ENCODE measurements around the gene MYCBPAP.

The MYCBPAP gene

DNA sequence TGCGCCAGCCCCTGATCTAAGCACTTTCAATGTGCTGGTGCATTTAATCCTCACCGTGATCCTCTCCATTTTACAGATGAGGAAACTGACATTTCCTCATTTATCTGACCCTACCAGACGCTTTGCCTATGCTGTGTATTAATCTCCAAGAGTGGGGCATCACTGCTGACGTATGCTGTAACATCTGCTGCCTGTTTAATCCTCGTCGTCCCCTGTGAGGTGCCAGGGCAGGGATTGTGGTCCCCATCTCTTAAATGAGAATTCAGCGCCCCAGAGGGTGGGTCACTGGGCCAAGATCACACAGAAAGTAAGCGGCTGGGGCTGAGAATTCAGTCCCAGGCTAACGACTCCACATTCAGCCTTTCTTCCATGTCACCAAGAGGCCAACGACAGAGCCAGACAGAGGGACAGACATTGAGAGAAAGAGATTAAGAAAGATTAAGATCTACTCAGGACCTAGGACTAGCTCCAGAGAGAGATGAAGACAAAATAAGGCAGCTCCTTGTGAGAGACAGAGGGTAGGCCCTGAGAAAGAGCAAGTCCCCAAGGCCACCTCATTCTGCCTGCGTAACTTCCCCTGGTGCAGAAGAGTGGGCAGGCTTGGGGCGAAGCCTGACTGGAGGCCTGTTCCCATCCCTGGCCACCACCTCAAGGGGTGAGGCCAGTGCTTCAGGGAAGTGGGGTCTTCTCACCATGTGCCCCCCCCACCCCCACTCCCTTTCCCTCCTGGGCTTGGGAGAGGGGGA, 65.8 kb downstream of the MYCBPAP start:
- Histone ChIP-seq H3K4me3 (ENCODE audit: low read length) (no peak overlapping the region), H3K9ac (ENCODE audit: low read length) (no peak overlapping the region), H3K27ac (ENCODE audit: low read depth, low read length) (no peak overlapping the region), H3K36me3 (ENCODE audit: control insufficient read depth, insufficient read depth, low read length) (no peaks in the 10 kb centered on the region), H3K27me3 (ENCODE audit: control insufficient read depth, insufficient read depth, low read length) (no peaks in the 10 kb centered on the region), H3K4me1 (ENCODE audit: control insufficient read depth, insufficient read depth, low read length) (no peaks in the 10 kb centered on the region)

DNA sequence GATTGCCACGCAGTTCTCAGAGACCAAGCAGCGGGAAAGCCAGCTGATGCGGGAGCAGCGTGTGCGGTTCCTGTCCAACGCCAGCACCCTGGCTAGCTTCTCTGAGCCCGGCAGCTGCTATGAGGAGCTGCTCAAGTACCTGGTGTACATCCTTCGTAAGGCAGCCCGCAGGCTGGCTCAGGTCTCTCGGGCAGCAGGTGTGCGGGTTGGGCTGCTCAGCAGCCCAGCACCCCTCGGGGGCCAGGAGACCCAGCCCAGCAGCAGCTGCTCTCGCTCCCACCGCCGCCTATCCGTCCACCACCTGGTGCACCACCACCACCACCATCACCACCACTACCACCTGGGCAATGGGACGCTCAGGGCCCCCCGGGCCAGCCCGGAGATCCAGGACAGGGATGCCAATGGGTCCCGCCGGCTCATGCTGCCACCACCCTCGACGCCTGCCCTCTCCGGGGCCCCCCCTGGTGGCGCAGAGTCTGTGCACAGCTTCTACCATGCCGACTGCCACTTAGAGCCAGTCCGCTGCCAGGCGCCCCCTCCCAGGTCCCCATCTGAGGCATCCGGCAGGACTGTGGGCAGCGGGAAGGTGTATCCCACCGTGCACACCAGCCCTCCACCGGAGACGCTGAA, 67.5 kb downstream of the MYCBPAP start:
- Histone ChIP-seq H3K27ac (ENCODE audit: low read depth, low read length) (no peak overlapping the region), H3K27me3 (ENCODE audit: control insufficient read depth, insufficient read depth, low read length) (no peaks in the 10 kb centered on the region), H3K4me3 (ENCODE audit: low read length) (no peak overlapping the region), H3K9ac (ENCODE audit: low read length) (no peak overlapping the region), H3K4me1 (ENCODE audit: control insufficient read depth, insufficient read depth, low read length) (no peaks in the 10 kb centered on the region), H3K36me3 (ENCODE audit: control insufficient read depth, insufficient read depth, low read length) (no peaks in the 10 kb centered on the region)

DNA sequence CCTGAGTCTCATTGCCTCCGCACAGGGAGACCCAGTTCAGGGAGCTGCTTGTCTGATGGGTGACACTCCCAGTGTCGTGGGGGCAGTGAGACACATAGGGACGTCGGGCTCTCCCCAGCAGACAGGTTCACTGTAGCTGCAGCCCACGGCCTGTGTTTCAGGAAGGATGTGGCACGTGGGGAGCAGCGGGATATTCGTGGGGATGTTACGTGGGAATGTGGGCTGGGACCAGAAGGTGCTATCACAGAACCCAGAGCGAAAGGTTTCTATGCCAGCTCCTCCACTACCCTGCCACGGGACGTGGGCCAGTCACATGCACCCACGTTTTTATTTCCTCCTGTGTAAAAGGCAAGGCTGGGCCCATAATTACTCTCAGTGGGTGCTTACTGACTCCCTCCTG, 68.6 kb downstream of the MYCBPAP start:
- no peaks in the 10 kb centered on the region for H3K36me3 ChIP-seq (ENCODE audit: control insufficient read depth, insufficient read depth, low read length)
- no peak overlapping the region for H3K27ac ChIP-seq (ENCODE audit: low read depth, low read length)
- H3K4me1 ChIP-seq (ENCODE audit: control insufficient read depth, insufficient read depth, low read length) = no peaks in the 10 kb centered on the region
- no peaks in the 10 kb centered on the region for H3K27me3 ChIP-seq (ENCODE audit: control insufficient read depth, insufficient read depth, low read length)
- H3K9ac ChIP-seq (ENCODE audit: low read length) = no peak overlapping the region
- no peak overlapping the region for H3K4me3 ChIP-seq (ENCODE audit: low read length)

DNA sequence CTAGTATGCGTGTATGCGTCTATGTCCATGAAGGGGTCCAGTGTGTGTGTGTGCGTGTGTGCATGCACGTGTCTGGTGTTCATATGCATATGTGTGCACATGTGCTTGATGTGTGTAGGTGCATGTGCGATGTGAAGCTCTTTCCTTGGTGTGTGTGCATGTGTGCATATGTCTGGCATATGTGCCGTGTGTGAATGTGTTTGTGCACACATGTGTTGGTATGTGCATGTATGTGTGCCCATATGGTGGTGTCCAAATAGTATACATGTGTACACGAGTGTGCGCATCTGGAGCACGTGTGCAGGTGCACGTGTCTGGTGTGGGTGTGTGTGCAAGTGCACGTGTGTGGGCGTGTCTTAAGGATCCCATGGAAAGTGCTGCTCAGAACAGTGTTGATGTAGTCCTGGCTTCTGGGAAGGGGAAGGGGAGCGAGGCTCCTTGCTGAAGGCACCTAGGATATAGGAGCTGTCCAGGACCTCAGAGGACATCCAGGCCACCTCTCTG, 69.3 kb downstream of the MYCBPAP start:
- Histone ChIP-seq H3K9ac (ENCODE audit: low read length) (no peak overlapping the region), H3K4me1 (ENCODE audit: control insufficient read depth, insufficient read depth, low read length) (no peaks in the 10 kb centered on the region), H3K27me3 (ENCODE audit: control insufficient read depth, insufficient read depth, low read length) (no peaks in the 10 kb centered on the region), H3K27ac (ENCODE audit: low read depth, low read length) (no peak overlapping the region), H3K4me3 (ENCODE audit: low read length) (no peak overlapping the region), H3K36me3 (ENCODE audit: control insufficient read depth, insufficient read depth, low read length) (no peaks in the 10 kb centered on the region)

DNA sequence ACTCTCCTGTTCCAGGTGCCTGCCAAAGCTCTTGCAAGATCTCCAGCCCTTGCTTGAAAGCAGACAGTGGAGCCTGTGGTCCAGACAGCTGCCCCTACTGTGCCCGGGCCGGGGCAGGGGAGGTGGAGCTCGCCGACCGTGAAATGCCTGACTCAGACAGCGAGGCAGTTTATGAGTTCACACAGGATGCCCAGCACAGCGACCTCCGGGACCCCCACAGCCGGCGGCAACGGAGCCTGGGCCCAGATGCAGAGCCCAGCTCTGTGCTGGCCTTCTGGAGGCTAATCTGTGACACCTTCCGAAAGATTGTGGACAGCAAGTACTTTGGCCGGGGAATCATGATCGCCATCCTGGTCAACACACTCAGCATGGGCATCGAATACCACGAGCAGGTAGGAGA, 69.9 kb downstream of the MYCBPAP start:
- no peaks in the 10 kb centered on the region for H3K27me3 ChIP-seq (ENCODE audit: control insufficient read depth, insufficient read depth, low read length)
- H3K36me3 ChIP-seq (ENCODE audit: control insufficient read depth, insufficient read depth, low read length) = no peaks in the 10 kb centered on the region
- no peak overlapping the region for H3K9ac ChIP-seq (ENCODE audit: low read length)
- no peaks in the 10 kb centered on the region for H3K4me1 ChIP-seq (ENCODE audit: control insufficient read depth, insufficient read depth, low read length)
- no peak overlapping the region for H3K27ac ChIP-seq (ENCODE audit: low read depth, low read length)
- no peak overlapping the region for H3K4me3 ChIP-seq (ENCODE audit: low read length)

DNA sequence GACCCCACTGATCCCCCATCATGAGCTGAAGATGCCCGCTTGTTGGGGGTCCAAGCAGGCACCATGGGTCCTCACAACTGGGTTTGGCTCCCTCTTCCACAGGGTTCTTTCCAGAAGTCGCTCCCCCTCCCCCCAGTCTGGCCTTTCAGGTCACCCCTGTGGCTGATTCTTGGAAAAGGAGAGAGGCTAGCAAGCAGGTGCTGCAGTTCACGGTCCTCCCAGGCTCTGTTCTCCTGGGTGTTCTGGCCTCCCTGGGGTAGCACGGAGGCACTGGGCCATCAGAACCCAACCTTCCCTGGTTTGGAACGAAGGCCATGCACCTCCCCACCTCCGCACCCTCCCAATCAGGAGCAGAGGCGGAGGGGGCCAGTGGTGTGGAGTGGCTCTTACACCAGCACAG, 71.2 kb downstream of the MYCBPAP start:
- no peak overlapping the region for H3K4me3 ChIP-seq (ENCODE audit: low read length)

DNA sequence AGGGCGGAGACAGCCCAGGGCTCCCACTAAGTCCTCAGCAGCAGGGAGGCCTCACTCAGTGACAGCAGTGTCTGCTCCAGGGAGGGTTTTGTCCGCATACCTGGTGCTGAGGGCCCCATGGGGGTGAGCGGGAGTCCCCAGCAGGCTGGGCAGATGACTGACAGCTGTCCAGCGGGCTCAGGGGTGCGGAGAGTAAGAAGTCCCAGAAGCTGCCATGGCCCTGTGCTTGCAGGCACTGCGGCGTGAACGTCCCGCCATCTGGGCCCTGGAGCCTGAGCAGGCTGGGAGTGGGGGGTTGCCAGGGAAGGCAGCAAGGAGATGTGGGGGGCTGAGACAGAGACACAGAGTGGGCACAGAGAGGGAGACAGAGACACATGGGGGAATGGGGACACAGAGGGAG, 72.4 kb downstream of the MYCBPAP start:
- no peaks in the 10 kb centered on the region for H3K36me3 ChIP-seq (ENCODE audit: control insufficient read depth, insufficient read depth, low read length)
- no peak overlapping the region for H3K9ac ChIP-seq (ENCODE audit: low read length)
- no peak overlapping the region for H3K4me3 ChIP-seq (ENCODE audit: low read length)
- H3K4me1 ChIP-seq (ENCODE audit: control insufficient read depth, insufficient read depth, low read length) = no peaks in the 10 kb centered on the region
- H3K27ac ChIP-seq (ENCODE audit: low read depth, low read length) = no peak overlapping the region
- no peaks in the 10 kb centered on the region for H3K27me3 ChIP-seq (ENCODE audit: control insufficient read depth, insufficient read depth, low read length)

More for the DNA sequence above, 71.2 kb downstream of the MYCBPAP start:
- Histone ChIP-seq H3K9ac (ENCODE audit: low read length) (no peak overlapping the region), H3K27ac (ENCODE audit: low read depth, low read length) (no peak overlapping the region), H3K4me1 (ENCODE audit: control insufficient read depth, insufficient read depth, low read length) (no peaks in the 10 kb centered on the region), H3K36me3 (ENCODE audit: control insufficient read depth, insufficient read depth, low read length) (no peaks in the 10 kb centered on the region), H3K27me3 (ENCODE audit: control insufficient read depth, insufficient read depth, low read length) (no peaks in the 10 kb centered on the region)
